ENCODE data around the gene PLPP1.
A peak's percentile ranks its signal among the peaks of the same experiment; 100 is the strongest.

Gene PLPP1

GRCh38 chr5:55570026-55570425 is 35.3 kb upstream of the PLPP1 start:
- Histone ChIP-seq H3K27me3 (ENCODE audit: control insufficient read depth, insufficient read depth, low read length) (no peaks in the 10 kb centered on the region), H3K36me3 (ENCODE audit: insufficient read depth, low read length) (no peaks in the 10 kb centered on the region), H3K4me2 (ENCODE audit: low read length) (peak overlapping the region; percentile 64), H3K9ac (ENCODE audit: low read depth, low read length) (no peak overlapping the region), H3K4me3 (ENCODE audit: low read length) (no peak overlapping the region), H3K4me1 (ENCODE audit: control insufficient read depth, insufficient read depth, low read length) (peaks cover 23% of the 10 kb centered on the region), H3K9me3 (replicated peaks; ENCODE audit: low read length) (no peaks in the 10 kb centered on the region)

GRCh38 chr5:55569513-55569865 is 34.7 kb upstream of the PLPP1 start:
- Histone ChIP-seq H3K9me3 (replicated peaks; ENCODE audit: low read length) (no peaks in the 10 kb centered on the region), H3K4me2 (ENCODE audit: low read length) (peak overlapping the region; percentile 64), H3K4me3 (ENCODE audit: low read length) (no peak overlapping the region), H3K36me3 (ENCODE audit: insufficient read depth, low read length) (no peaks in the 10 kb centered on the region), H3K4me1 (ENCODE audit: control insufficient read depth, insufficient read depth, low read length) (peaks cover 23% of the 10 kb centered on the region), H3K9ac (ENCODE audit: low read depth, low read length) (no peak overlapping the region), H3K27me3 (ENCODE audit: control insufficient read depth, insufficient read depth, low read length) (no peaks in the 10 kb centered on the region)

GRCh38 chr5:55568654-55569512 is 34.1 kb upstream of the PLPP1 start:
- Histone ChIP-seq H3K4me2 (ENCODE audit: low read length) (peak overlapping the region; percentile 64), H3K4me3 (ENCODE audit: low read length) (no peak overlapping the region), H3K4me1 (ENCODE audit: control insufficient read depth, insufficient read depth, low read length) (peaks cover 23% of the 10 kb centered on the region), H3K9me3 (replicated peaks; ENCODE audit: low read length) (no peaks in the 10 kb centered on the region), H3K9ac (ENCODE audit: low read depth, low read length) (peak overlapping the region; percentile 20), H3K27me3 (ENCODE audit: control insufficient read depth, insufficient read depth, low read length) (no peaks in the 10 kb centered on the region), H3K36me3 (ENCODE audit: insufficient read depth, low read length) (no peaks in the 10 kb centered on the region)

GRCh38 chr5:55564721-55565120 is 30.0 kb upstream of the PLPP1 start:
- H3K4me1 ChIP-seq (ENCODE audit: control insufficient read depth, insufficient read depth, low read length): peaks cover 12% of the 10 kb centered on the region
- H3K9ac ChIP-seq (ENCODE audit: low read depth, low read length): no peak overlapping the region
- H3K4me3 ChIP-seq (ENCODE audit: low read length): no peak overlapping the region
- no peak overlapping the region for H3K4me2 ChIP-seq (ENCODE audit: low read length)
- H3K9me3 ChIP-seq (replicated peaks; ENCODE audit: low read length): no peaks in the 10 kb centered on the region
- no peaks in the 10 kb centered on the region for H3K27me3 ChIP-seq (ENCODE audit: control insufficient read depth, insufficient read depth, low read length)
- no peaks in the 10 kb centered on the region for H3K36me3 ChIP-seq (ENCODE audit: insufficient read depth, low read length)

- Histone ChIP-seq H3K27me3 (ENCODE audit: control insufficient read depth, insufficient read depth, low read length) (peaks cover 2% of the 10 kb centered on the region), H3K4me1 (ENCODE audit: control insufficient read depth, insufficient read depth, low read length) (no peaks in the 10 kb centered on the region), H3K4me3 (ENCODE audit: low read length) (no peak overlapping the region), H3K4me2 (ENCODE audit: low read length) (no peak overlapping the region), H3K9ac (ENCODE audit: low read depth, low read length) (no peak overlapping the region), H3K9me3 (replicated peaks; ENCODE audit: low read length) (no peaks in the 10 kb centered on the region), H3K36me3 (ENCODE audit: insufficient read depth, low read length) (no peaks in the 10 kb centered on the region)
These were observed 23.7 kb upstream of the PLPP1 start for GRCh38 chr5:55558484-55558883.

- H3K4me2 ChIP-seq (ENCODE audit: low read length): no peak overlapping the region
- no peaks in the 10 kb centered on the region for H3K4me1 ChIP-seq (ENCODE audit: control insufficient read depth, insufficient read depth, low read length)
- H3K9ac ChIP-seq (ENCODE audit: low read depth, low read length): no peak overlapping the region
- H3K9me3 ChIP-seq (replicated peaks; ENCODE audit: low read length): no peaks in the 10 kb centered on the region
- H3K36me3 ChIP-seq (ENCODE audit: insufficient read depth, low read length): no peaks in the 10 kb centered on the region
- H3K4me3 ChIP-seq (ENCODE audit: low read length): no peak overlapping the region
- H3K27me3 ChIP-seq (ENCODE audit: control insufficient read depth, insufficient read depth, low read length): peaks cover 2% of the 10 kb centered on the region
These were observed 22.4 kb upstream of the PLPP1 start for GRCh38 chr5:55557123-55557522.

GRCh38 chr5:55554585-55555202 is 19.9 kb upstream of the PLPP1 start:
- Histone ChIP-seq H3K4me3 (ENCODE audit: low read length) (no peak overlapping the region), H3K36me3 (ENCODE audit: insufficient read depth, low read length) (no peaks in the 10 kb centered on the region), H3K9me3 (replicated peaks; ENCODE audit: low read length) (no peaks in the 10 kb centered on the region), H3K9ac (ENCODE audit: low read depth, low read length) (no peak overlapping the region), H3K27me3 (ENCODE audit: control insufficient read depth, insufficient read depth, low read length) (peaks cover 7% of the 10 kb centered on the region), H3K4me1 (ENCODE audit: control insufficient read depth, insufficient read depth, low read length) (no peaks in the 10 kb centered on the region), H3K4me2 (ENCODE audit: low read length) (no peak overlapping the region)

- Histone ChIP-seq H3K27me3 (ENCODE audit: control insufficient read depth, insufficient read depth, low read length) (peaks cover 7% of the 10 kb centered on the region), H3K9ac (ENCODE audit: low read depth, low read length) (no peak overlapping the region), H3K4me1 (ENCODE audit: control insufficient read depth, insufficient read depth, low read length) (no peaks in the 10 kb centered on the region), H3K4me3 (ENCODE audit: low read length) (no peak overlapping the region), H3K4me2 (ENCODE audit: low read length) (no peak overlapping the region), H3K9me3 (replicated peaks; ENCODE audit: low read length) (no peaks in the 10 kb centered on the region), H3K36me3 (ENCODE audit: insufficient read depth, low read length) (no peaks in the 10 kb centered on the region)
These were observed 17.1 kb upstream of the PLPP1 start for GRCh38 chr5:55551904-55552303.

GRCh38 chr5:55551358-55551757 is 16.6 kb upstream of the PLPP1 start:
- Histone ChIP-seq H3K9ac (ENCODE audit: low read depth, low read length) (no peak overlapping the region), H3K36me3 (ENCODE audit: insufficient read depth, low read length) (no peaks in the 10 kb centered on the region), H3K9me3 (replicated peaks; ENCODE audit: low read length) (no peaks in the 10 kb centered on the region), H3K4me1 (ENCODE audit: control insufficient read depth, insufficient read depth, low read length) (no peaks in the 10 kb centered on the region), H3K27me3 (ENCODE audit: control insufficient read depth, insufficient read depth, low read length) (peaks cover 7% of the 10 kb centered on the region), H3K4me3 (ENCODE audit: low read length) (no peak overlapping the region), H3K4me2 (ENCODE audit: low read length) (no peak overlapping the region)

- Histone ChIP-seq H3K27me3 (ENCODE audit: control insufficient read depth, insufficient read depth, low read length) (peaks cover 5% of the 10 kb centered on the region), H3K4me3 (ENCODE audit: low read length) (no peak overlapping the region), H3K9ac (ENCODE audit: low read depth, low read length) (no peak overlapping the region), H3K9me3 (replicated peaks; ENCODE audit: low read length) (no peaks in the 10 kb centered on the region), H3K4me1 (ENCODE audit: control insufficient read depth, insufficient read depth, low read length) (no peaks in the 10 kb centered on the region), H3K36me3 (ENCODE audit: insufficient read depth, low read length) (no peaks in the 10 kb centered on the region), H3K4me2 (ENCODE audit: low read length) (no peak overlapping the region)
These were observed 13.0 kb upstream of the PLPP1 start for GRCh38 chr5:55547781-55548180.

GRCh38 chr5:55546947-55547346 is 12.2 kb upstream of the PLPP1 start:
- no peak overlapping the region for H3K4me2 ChIP-seq (ENCODE audit: low read length)
- H3K4me3 ChIP-seq (ENCODE audit: low read length): no peak overlapping the region
- H3K9ac ChIP-seq (ENCODE audit: low read depth, low read length): no peak overlapping the region
- no peaks in the 10 kb centered on the region for H3K4me1 ChIP-seq (ENCODE audit: control insufficient read depth, insufficient read depth, low read length)
- H3K9me3 ChIP-seq (replicated peaks; ENCODE audit: low read length): no peaks in the 10 kb centered on the region
- H3K36me3 ChIP-seq (ENCODE audit: insufficient read depth, low read length): no peaks in the 10 kb centered on the region
- H3K27me3 ChIP-seq (ENCODE audit: control insufficient read depth, insufficient read depth, low read length): peaks cover 5% of the 10 kb centered on the region

GRCh38 chr5:55544341-55544740 is 9.6 kb upstream of the PLPP1 start:
- Histone ChIP-seq H3K9ac (ENCODE audit: low read depth, low read length) (no peak overlapping the region), H3K9me3 (replicated peaks; ENCODE audit: low read length) (no peaks in the 10 kb centered on the region), H3K27me3 (ENCODE audit: control insufficient read depth, insufficient read depth, low read length) (no peaks in the 10 kb centered on the region), H3K4me2 (ENCODE audit: low read length) (no peak overlapping the region), H3K4me3 (ENCODE audit: low read length) (no peak overlapping the region), H3K36me3 (ENCODE audit: insufficient read depth, low read length) (no peaks in the 10 kb centered on the region), H3K4me1 (ENCODE audit: control insufficient read depth, insufficient read depth, low read length) (no peaks in the 10 kb centered on the region)
